Uterus (tissue), 4 donors: Measurements from ENCODE around the gene VWA3B. TPM values are rescaled to one million over a fixed set of nuclear protein-coding genes. Genes with fewer than 3 reads are reported as not detected.

Source experiments
- DNase-seq, 2 donors: peaks; one replicate each; pipeline ENCODE4 v3.0.0-alpha.2; 2019 to 2020
- H3K27ac ChIP-seq, 2 donors: fragments of 200-600 bp; sonication (generic); 1 replicate in 1 of 2; 2 replicates in 1 of 2; pipeline ENCODE4 v1.5.1; 2016 to 2018
- H3K27me3 ChIP-seq, 2 donors: fragments of 200-600 bp; sonication (generic); one replicate each; pipeline ENCODE4 v1.5.1; 2018 to 2019; ENCODE audit warnings: control low read depth in 1 of 2
- H3K36me3 ChIP-seq, 2 donors: fragments of 200-600 bp; sonication (generic); one replicate each; pipeline ENCODE4 v1.5.1; 2019; ENCODE audit warnings: control low read depth in 1 of 2
- H3K4me1 ChIP-seq, 2 donors: fragments of 200-600 bp; sonication (generic); one replicate each; pipeline ENCODE4 v1.5.1; 2018 to 2019; ENCODE audit warnings: control low read depth in 1 of 2
- H3K4me3 ChIP-seq, 2 donors: fragments of 200-600 bp; sonication (generic); 1 replicate in 1 of 2; 2 replicates in 1 of 2; pipeline ENCODE4 v1.5.1; 2018 to 2019; ENCODE audit warnings: mild to moderate bottlenecking in 1 of 2
- H3K9me3 ChIP-seq, 2 donors: fragments of 200-600 bp; sonication (generic); one replicate each; pipeline ENCODE4 v1.5.1; 2019; ENCODE audit warnings: control low read depth in 1 of 2
- POLR2A ChIP-seq, 2 donors: fragments of 450-650 bp; IDR thresholded peaks; one replicate each; pipeline ENCODE4 v1.6.1; 2016; ENCODE audit warnings: antibody characterized with exemption in 2 of 2, mild to moderate bottlenecking in 1 of 2, moderate library complexity in 1 of 2
- intact Hi-C: fragments of 100-400 bp; cut with DNase I; formaldehyde crosslinking; loops from one replicate; pipeline ENCODE4 v1.15.1; 2023; ENCODE audit warnings: low total_unique reads
- total RNA-seq, 4 donors: library from RNA; depleted of rRNA in 3 of 4; stranded (reverse); fragments of >200 nt in 3 of 4; gene quantifications; one replicate each; pipeline versions ENCODE4 v1.1.0 to v1.2.4, GENCODE V29; 2014 to 2023
- TF ChIP-seq, protein P1 (sequence below), 4 experiments: fragments of 200-600 bp in 2 of 4; fragments of 450-650 bp in 2 of 4; sonication (generic) in 2 of 4; IDR thresholded peaks; one replicate each; pipeline ENCODE4 v1.5.1; 2016 to 2019; ENCODE audit warnings: antibody characterized with exemption in 4 of 4, mild to moderate bottlenecking in 2 of 4, moderate library complexity in 1 of 4
- donor health status: DM: yes; HTN: yes; CAD: no.

Gene VWA3B
- total RNA-seq, 4 donors from 2014 or later = 0.98 to 2.1 TPM; not detected in 2

DNA sequence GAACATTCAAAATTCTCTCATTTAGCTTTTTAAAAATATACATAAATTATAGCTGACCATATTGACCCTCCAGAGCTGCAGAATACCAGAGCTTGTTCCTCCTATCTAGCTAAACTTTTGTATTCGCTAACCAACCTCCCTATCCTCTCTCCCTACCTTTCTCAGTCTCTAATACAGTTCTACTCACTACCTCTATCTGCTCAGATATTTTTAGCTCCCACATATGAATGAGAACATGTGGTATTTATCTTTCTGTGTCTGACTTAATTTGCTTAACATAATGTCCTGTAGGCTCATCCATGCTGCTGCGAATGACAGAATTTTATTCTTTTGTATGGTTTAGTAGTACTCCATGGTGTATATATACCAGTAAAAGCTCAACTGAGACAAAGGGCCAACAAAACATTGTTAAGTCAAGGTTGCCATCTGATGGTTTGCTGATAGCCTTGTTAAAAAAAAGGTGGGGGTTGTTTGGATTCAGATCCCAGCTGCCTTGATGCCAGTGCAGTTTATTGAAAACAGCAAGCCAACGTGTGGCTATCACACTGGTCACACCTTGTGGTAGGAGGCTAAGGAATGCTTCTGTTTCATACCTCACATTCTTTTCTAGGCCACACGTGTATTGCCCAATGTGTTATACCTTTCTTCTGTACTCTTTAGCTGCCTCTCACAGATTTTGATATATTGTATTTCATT is 101.5 kb downstream of the VWA3B start:
- no peaks in the 10 kb centered on the region for H3K9me3 ChIP-seq
- no peaks in the 10 kb centered on the region for H3K27me3 ChIP-seq
- intact Hi-C loops = no loop called here
- no peak for DNase-seq
- TF ChIP-seq POLR2A (IDR thresholded peaks at IDR 0.05) = no peak
- TF ChIP-seq, protein P1, sequence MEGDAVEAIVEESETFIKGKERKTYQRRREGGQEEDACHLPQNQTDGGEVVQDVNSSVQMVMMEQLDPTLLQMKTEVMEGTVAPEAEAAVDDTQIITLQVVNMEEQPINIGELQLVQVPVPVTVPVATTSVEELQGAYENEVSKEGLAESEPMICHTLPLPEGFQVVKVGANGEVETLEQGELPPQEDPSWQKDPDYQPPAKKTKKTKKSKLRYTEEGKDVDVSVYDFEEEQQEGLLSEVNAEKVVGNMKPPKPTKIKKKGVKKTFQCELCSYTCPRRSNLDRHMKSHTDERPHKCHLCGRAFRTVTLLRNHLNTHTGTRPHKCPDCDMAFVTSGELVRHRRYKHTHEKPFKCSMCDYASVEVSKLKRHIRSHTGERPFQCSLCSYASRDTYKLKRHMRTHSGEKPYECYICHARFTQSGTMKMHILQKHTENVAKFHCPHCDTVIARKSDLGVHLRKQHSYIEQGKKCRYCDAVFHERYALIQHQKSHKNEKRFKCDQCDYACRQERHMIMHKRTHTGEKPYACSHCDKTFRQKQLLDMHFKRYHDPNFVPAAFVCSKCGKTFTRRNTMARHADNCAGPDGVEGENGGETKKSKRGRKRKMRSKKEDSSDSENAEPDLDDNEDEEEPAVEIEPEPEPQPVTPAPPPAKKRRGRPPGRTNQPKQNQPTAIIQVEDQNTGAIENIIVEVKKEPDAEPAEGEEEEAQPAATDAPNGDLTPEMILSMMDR (IDR thresholded peaks at IDR 0.05) = no peak
- H3K27ac ChIP-seq = no peak overlapping the region
- H3K4me1 ChIP-seq = no peaks in the 10 kb centered on the region
- H3K4me3 ChIP-seq = no peak overlapping the region
- H3K36me3 ChIP-seq = no peaks in the 10 kb centered on the region

DNA sequence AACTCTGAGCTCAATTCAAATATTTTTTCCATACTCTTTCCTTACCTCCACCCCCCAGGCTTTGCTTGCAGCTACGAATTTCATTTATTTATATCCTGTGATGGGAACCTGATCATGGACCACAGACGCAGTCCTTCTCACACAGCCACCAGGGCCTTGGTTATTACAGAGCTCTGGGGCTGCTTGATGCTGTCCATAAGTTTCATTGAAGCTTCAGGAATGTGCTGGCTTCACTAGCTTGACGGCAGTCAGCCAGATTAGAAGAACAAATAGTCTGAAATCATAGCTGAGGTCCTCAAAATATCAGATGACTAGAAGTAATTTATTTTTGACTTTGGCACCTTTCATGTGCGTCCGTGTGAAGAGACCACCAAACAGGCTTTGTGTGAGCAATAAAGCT is 104.9 kb downstream of the VWA3B start:
- intact Hi-C loops = no loop called here
- H3K9me3 ChIP-seq = no peaks in the 10 kb centered on the region
- H3K4me3 ChIP-seq = no peak overlapping the region
- H3K27ac ChIP-seq = no peak overlapping the region
- no peaks in the 10 kb centered on the region for H3K36me3 ChIP-seq
- TF ChIP-seq POLR2A (IDR thresholded peaks at IDR 0.05) = no peak
- TF ChIP-seq, protein P1 (IDR thresholded peaks at IDR 0.05) = no peak
- H3K27me3 ChIP-seq = no peaks in the 10 kb centered on the region
- no peak for DNase-seq
- H3K4me1 ChIP-seq = no peaks in the 10 kb centered on the region

DNA sequence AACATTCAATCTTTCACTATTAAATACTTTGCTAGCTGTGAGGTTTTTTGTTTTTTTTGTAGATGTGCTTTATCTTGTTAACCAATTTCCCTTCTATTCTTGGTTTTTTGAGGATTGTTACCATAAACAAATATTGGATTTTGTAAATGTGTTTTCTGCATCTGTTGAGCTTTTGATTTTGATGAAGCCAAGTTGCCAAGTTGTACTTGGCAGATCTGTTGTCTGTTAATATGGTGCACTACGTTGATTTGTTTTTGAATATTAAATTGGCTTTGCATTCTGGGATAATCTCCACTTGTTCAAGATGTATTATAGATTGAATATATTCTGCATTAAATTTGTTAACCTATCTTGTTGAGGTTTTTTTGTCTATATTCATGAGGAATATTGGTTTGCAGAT is 114.6 kb downstream of the VWA3B start:
- Histone ChIP-seq H3K4me1 (no peaks in the 10 kb centered on the region), H3K9me3 (no peaks in the 10 kb centered on the region), H3K27ac (no peak overlapping the region), H3K36me3 (no peaks in the 10 kb centered on the region), H3K4me3 (no peak overlapping the region), H3K27me3 (no peaks in the 10 kb centered on the region)
- TF ChIP-seq, protein P1 (IDR thresholded peaks at IDR 0.05) = no peak
- TF ChIP-seq POLR2A (IDR thresholded peaks at IDR 0.05) = no peak
- DNase-seq = no peak
- intact Hi-C loops = no loop called here

DNA sequence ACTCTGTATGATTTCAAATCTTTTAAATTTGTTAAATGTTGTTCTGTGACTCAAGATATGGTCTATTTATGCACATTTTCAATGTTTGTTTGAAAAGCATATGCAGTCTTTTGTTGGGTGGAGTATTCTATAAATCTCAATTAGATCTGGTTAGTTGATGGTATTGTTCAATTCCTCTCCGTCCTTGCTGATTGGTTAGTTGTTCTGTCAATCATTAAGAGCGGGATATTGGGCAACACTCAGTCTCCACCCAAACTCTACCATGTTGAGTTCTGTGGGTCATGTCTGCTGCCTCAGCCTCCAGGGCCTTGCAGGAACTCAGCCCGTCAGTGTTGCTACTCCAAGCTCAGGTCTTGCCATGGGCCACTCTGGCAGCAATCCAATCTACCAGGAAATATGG is 118.9 kb downstream of the VWA3B start:
- no peak for TF ChIP-seq POLR2A (IDR thresholded peaks at IDR 0.05)
- TF ChIP-seq, protein P1 (IDR thresholded peaks at IDR 0.05) = no peak
- Histone ChIP-seq H3K27ac (no peak overlapping the region), H3K9me3 (no peaks in the 10 kb centered on the region), H3K4me1 (no peaks in the 10 kb centered on the region), H3K4me3 (no peak overlapping the region), H3K36me3 (no peaks in the 10 kb centered on the region), H3K27me3 (no peaks in the 10 kb centered on the region)
- no peak for DNase-seq
- intact Hi-C loops = no loop called here

DNA sequence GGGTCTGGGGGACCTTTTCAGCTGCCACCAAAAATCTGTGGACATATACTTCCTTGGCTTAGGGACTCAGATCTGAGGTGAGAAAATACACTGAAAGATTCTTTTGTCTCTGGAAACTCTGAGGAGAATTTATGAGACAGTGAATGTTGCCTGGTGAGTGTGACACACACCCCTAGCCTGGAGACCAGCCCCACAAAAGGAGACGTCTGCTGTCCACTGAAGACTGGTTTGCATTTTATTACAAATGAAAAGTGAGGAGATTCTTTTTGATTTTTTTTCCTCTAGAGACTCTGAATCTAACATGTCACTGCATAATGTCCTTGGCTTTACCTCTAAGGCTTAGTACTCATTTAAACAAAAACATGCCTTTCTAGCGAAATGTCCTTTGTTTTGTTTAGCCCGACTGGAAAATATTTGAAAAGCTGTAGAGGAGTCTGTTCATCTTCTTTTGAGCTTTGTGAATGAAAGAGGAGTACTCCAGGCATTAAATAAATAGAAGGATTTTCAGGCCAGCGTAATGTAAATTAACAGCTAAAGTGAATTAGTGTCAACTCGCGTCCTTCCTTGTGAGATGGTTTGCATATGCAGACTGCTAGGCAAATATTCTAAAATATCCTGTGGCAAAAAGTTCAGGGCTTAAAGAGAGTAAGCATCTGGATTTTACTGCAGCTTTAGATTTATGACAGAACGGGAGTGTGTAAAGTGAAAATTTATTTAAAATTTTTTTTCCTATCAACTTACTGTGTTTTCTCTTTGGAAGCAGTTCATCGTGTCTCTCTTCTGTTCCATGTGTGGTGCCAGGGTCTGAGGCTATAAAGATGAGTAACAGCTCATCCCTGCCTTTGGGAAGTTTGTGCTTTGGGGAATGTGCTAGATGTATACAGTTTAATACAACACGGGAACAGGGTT is 125.4 kb downstream of the VWA3B start:
- intact Hi-C loops = no loop called here
- H3K9me3 ChIP-seq = no peaks in the 10 kb centered on the region
- DNase-seq = no peak
- no peaks in the 10 kb centered on the region for H3K27me3 ChIP-seq
- H3K27ac ChIP-seq = peak overlapping the region in 1 of 2 donors; percentile 5
- no peak for TF ChIP-seq POLR2A (IDR thresholded peaks at IDR 0.05)
- TF ChIP-seq, protein P1 (IDR thresholded peaks at IDR 0.05) = no peak
- H3K4me3 ChIP-seq = no peak overlapping the region
- H3K4me1 ChIP-seq = no peaks in the 10 kb centered on the region
- H3K36me3 ChIP-seq = no peaks in the 10 kb centered on the region
